ENCODE results near the gene COL18A1. TPM values are rescaled to one million over a fixed set of nuclear protein-coding genes. Genes with fewer than 3 reads are reported as not detected.

The COL18A1 gene
- total RNA-seq, 2 donors from 2014 or later: 56.2 to 229 TPM

DNA sequence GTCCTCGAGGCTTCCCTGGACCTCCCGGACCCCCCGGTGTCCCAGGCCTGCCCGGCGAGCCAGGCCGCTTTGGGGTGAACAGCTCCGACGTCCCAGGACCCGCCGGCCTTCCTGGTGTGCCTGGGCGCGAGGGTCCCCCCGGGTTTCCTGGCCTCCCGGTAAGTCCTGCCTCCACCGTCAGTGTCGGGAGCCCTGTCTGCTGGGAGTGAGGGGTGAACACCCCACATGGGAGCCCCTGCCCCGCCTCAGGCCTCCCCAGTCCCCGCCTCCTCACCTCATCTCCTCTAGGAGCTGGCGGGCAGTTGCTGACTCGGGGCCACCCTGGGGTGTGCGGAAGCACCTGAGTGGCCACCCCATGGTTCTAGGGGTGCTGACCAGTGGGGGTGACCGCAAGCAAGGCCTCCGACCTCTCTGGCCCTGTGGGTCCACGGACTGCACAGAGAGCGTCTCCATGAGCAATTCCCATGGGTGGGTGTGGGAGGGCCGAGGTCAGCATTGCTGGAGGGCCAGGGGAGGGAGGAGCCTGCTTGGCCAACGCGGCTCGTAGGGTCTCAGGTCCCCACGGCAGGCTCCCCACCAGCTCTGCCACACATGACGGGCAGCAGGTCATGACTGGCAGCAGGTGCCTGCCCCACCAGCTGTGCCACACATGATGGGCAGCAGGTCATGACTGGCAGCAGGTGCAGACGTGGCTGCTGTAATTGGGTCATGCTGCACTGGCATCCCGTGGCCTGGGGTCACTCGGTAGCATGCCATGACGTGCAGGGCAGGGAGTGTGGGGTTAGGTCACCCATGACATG is 75.9 kb downstream of the COL18A1 start:
- H3K36me3 ChIP-seq: peaks cover 0 to 4% of the 10 kb centered on the region in 2 donors
- no peak overlapping the region for H3K27ac ChIP-seq
- no peak overlapping the region for H3K4me3 ChIP-seq
- H3K27me3 ChIP-seq (replicated peaks; ENCODE audit: insufficient read depth): no peaks in the 10 kb centered on the region
- no peaks in the 10 kb centered on the region for H3K4me1 ChIP-seq (replicated peaks)
- no peaks in the 10 kb centered on the region for H3K9me3 ChIP-seq
- no peak for DNase-seq (ENCODE audit: low spot score)
- intact Hi-C loops (cut with DNase I): no loop called here
- TF ChIP-seq CTCF (IDR thresholded peaks at IDR 0.05) (no peak), POLR2A (IDR thresholded peaks at IDR 0.05) (no peak), POLR2AphosphoS5 (IDR thresholded peaks at IDR 0.05) (no peak)
- WGBS: 96% methylated on average over 27 of the region's 35 CpGs

- Histone ChIP-seq H3K9me3 (no peaks in the 10 kb centered on the region), H3K4me1 (replicated peaks) (no peaks in the 10 kb centered on the region), H3K4me3 (no peak overlapping the region), H3K27me3 (replicated peaks; ENCODE audit: insufficient read depth) (no peaks in the 10 kb centered on the region), H3K27ac (no peak overlapping the region), H3K36me3 (peaks cover 0 to 4% of the 10 kb centered on the region in 2 donors)
- TF ChIP-seq CTCF (IDR thresholded peaks at IDR 0.05) (no peak), POLR2AphosphoS5 (IDR thresholded peaks at IDR 0.05) (no peak), POLR2A (IDR thresholded peaks at IDR 0.05) (no peak)
- 94% methylated on average over 16 of the region's 16 CpGs for WGBS
- intact Hi-C loops (cut with DNase I): no loop called here
- no peak for DNase-seq (ENCODE audit: low spot score)
These were observed 76.6 kb downstream of the COL18A1 start for GRCh38 chr21:45481566-45481965.

DNA sequence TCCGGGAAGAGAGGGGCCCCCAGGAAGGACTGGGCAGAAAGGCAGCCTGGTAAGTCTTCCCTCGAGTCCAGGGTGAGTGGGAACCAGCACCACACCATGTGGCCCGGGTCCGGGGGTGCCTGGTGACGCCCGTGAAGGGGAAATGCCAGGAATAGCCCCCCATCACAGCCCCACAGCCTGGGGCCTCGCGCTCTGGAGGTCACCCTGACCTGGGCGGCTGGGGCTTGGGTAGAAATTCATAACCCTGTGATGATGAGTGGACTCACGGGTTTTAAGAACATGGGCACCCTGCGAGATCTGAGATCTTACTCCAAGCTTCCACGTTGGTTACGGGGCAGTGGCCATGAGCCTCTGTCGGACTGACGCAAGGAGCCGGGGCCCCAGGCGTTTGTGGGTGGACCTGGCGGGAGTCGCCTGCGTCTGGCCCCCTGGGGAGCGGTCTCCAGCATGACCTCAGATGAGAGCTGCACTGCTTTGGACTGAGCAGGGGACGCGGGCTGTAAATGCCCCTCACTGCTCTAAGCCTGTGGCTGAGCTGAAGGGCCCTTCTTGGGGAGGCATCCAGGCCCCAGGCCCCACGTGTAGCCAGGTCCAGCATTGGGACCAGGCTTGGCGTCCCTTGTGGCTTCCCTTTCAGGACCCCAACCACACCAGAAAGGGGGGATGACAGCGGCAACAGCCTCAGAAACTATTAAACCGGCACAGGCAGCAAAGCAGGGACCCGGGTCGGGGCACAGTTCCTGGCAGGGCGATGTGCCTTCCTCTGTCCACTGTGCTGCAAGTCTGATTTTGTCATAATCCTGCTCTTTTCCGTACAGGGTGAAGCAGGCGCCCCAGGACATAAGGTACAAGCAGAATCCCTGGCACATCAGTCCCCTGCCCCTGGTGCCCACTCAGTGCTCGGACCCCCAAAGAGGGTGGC is 77.3 kb downstream of the COL18A1 start:
- 93% methylated on average over 33 of the region's 33 CpGs for WGBS

More for the DNA sequence above, 77.3 kb downstream of the COL18A1 start:
- no peaks in the 10 kb centered on the region for H3K27me3 ChIP-seq (replicated peaks; ENCODE audit: insufficient read depth)
- H3K27ac ChIP-seq: no peak overlapping the region
- no peak overlapping the region for H3K4me3 ChIP-seq
- H3K36me3 ChIP-seq: peaks cover 0 to 4% of the 10 kb centered on the region in 2 donors
- H3K9me3 ChIP-seq: no peaks in the 10 kb centered on the region
- DNase-seq (ENCODE audit: low spot score): no peak
- intact Hi-C loops (cut with DNase I): no loop called here
- no peaks in the 10 kb centered on the region for H3K4me1 ChIP-seq (replicated peaks)
- TF ChIP-seq CTCF (IDR thresholded peaks at IDR 0.05) (no peak), POLR2A (IDR thresholded peaks at IDR 0.05) (no peak), POLR2AphosphoS5 (IDR thresholded peaks at IDR 0.05) (no peak)
